H1 (cell line): ENCODE data around the gene UBE2D2. TPM values are rescaled to one million over a fixed set of nuclear protein-coding genes. Genes with fewer than 3 reads are reported as not detected.

Source experiments
- CTCF ChIA-PET: fragments of 300-600 bp; sonication (Branson Sonifier 250); formaldehyde crosslinking; loops from one replicate; lab custom pipeline; 2021; ENCODE audit not compliant: partially characterized antibody; lab: Charles Lee
- POLR2A ChIA-PET: fragments of 300-600 bp; sonication (Branson Sonifier 250); formaldehyde crosslinking; loops from one replicate; lab custom pipeline; 2021; ENCODE audit warnings: inconsistent platforms; ENCODE audit not compliant: partially characterized antibody; lab: Charles Lee
- DNase-seq, 2 experiments: peaks; one replicate each; pipeline versions ENCODE4 v3.0.0 to v3.0.0-alpha.2; 2010 to 2022; ENCODE audit warnings: low spot score in 2 of 2, low read depth in 1 of 2, mixed read lengths in 1 of 2
- FAIRE-seq: peaks from 2 replicates; lab custom pipeline; 2011; peaks lifted over from hg19 to GRCh38; lab: Jason Lieb, UNC
- H2AFZ ChIP-seq: 2 replicates; pipeline ENCODE4 v1.8.1; 2012; ENCODE audit warnings: low read length, inconsistent platforms
- H2AK5ac ChIP-seq: 2 replicates; pipeline ENCODE4 v1.6.1; 2013; ENCODE audit warnings: low read depth, low read length
- H2BK120ac ChIP-seq: replicated peaks from 2 replicates; pipeline ENCODE3; 2013; ENCODE audit warnings: low read depth, low read length, inconsistent platforms
- H2BK12ac ChIP-seq: 2 replicates; pipeline ENCODE4 v1.6.1; 2013; ENCODE audit warnings: low read depth, low read length
- H2BK15ac ChIP-seq: 2 replicates; pipeline ENCODE4 v1.6.1; 2013; ENCODE audit warnings: low read length
- H2BK20ac ChIP-seq: 2 replicates; pipeline ENCODE4 v1.6.1; 2013; ENCODE audit warnings: low read length
- H2BK5ac ChIP-seq: 2 replicates; pipeline ENCODE4 v1.6.1; 2013; ENCODE audit warnings: low read depth, low read length
- H3K14ac ChIP-seq: 2 replicates; pipeline ENCODE4 v1.6.1; 2013; ENCODE audit warnings: inconsistent platforms; ENCODE audit not compliant: insufficient read length
- H3K18ac ChIP-seq: 2 replicates; pipeline ENCODE4 v1.6.1; 2013; ENCODE audit warnings: low read length; ENCODE audit errors: extremely low read depth
- H3K23ac ChIP-seq: 2 replicates; pipeline ENCODE4 v1.6.1; 2013; ENCODE audit warnings: inconsistent platforms; ENCODE audit not compliant: insufficient read length
- H3K23me2 ChIP-seq: 2 replicates; pipeline ENCODE4 v1.6.1; 2013; ENCODE audit warnings: low read depth, low read length
- H3K27ac ChIP-seq: 2 replicates; pipeline ENCODE4 v1.6.1; 2011; ENCODE audit warnings: low read depth, low read length, inconsistent platforms
- H3K27me3 ChIP-seq, 4 experiments: replicated peaks in 1 of 4; 1 replicate in 1 of 4; 2 replicates in 3 of 4; pipeline versions ENCODE4 v1.6.1 to v1.8.1; 2011 to 2013; ENCODE audit warnings: low read length in 3 of 4, mild to moderate bottlenecking in 3 of 4, inconsistent platforms in 2 of 4, mixed read lengths in 2 of 4, moderate library complexity in 1 of 4; ENCODE audit not compliant: control insufficient read depth in 3 of 4, insufficient read depth in 3 of 4; ENCODE audit errors: extremely low read depth in 1 of 4
- H3K36me3 ChIP-seq, 4 experiments: 2 replicates each; pipeline versions ENCODE4 v1.6.1 to v1.8.1; 2011 to 2013; ENCODE audit warnings: mild to moderate bottlenecking in 4 of 4, low read length in 3 of 4, moderate library complexity in 2 of 4, control low read depth in 1 of 4, inconsistent platforms in 1 of 4; ENCODE audit not compliant: insufficient read depth in 4 of 4, control insufficient read depth in 2 of 4
- H3K4ac ChIP-seq: replicated peaks from 2 replicates; pipeline ENCODE3; 2013; ENCODE audit warnings: low read length, low read depth, mixed read lengths, inconsistent platforms; ENCODE audit not compliant: insufficient read length
- H3K4me1 ChIP-seq, 4 experiments: replicated peaks in 1 of 4; 1 replicate in 1 of 4; 2 replicates in 3 of 4; pipeline versions ENCODE4 v1.6.1 to v1.8.1; 2011 to 2013; ENCODE audit warnings: low read length in 3 of 4, inconsistent platforms in 2 of 4, mixed read lengths in 1 of 4; ENCODE audit not compliant: insufficient read depth in 4 of 4, control insufficient read depth in 3 of 4
- H3K4me2 ChIP-seq, 2 experiments: 2 replicates each; pipeline versions ENCODE4 v1.6.1 to v1.8.1; 2011 to 2013; ENCODE audit warnings: low read depth in 2 of 2, low read length in 2 of 2, control low read depth in 1 of 2, inconsistent platforms in 1 of 2, mild to moderate bottlenecking in 1 of 2; ENCODE audit not compliant: insufficient read depth in 1 of 2
- H3K4me3 ChIP-seq, 4 experiments: fragments of 200-600, 300-600 bp in 1 of 4; sonication (generic), shearing (Covaris generic), sonication (Bioruptor Twin) in 1 of 4; 2 replicates each; pipeline versions ENCODE4 v1.5.1 to v1.8.1; 2011 to 2016; ENCODE audit warnings: low read length in 4 of 4, low read depth in 3 of 4, control low read depth in 2 of 4, inconsistent platforms in 2 of 4, mild to moderate bottlenecking in 2 of 4, mixed read lengths in 1 of 4, moderate library complexity in 1 of 4; ENCODE audit not compliant: insufficient read depth in 2 of 4; ENCODE audit errors: extremely low read depth in 1 of 4
- H3K56ac ChIP-seq: replicated peaks from 2 replicates; pipeline ENCODE3; 2013; ENCODE audit warnings: low read depth, mild to moderate bottlenecking, mixed read lengths, low read length, inconsistent platforms; ENCODE audit not compliant: insufficient read length
- H3K79me1 ChIP-seq: 2 replicates; pipeline ENCODE4 v1.6.1; 2013; ENCODE audit warnings: low read depth, low read length, control low read depth
- H3K79me2 ChIP-seq, 2 experiments: 2 replicates each; pipeline versions ENCODE4 v1.6.1 to v1.8.1; 2012 to 2013; ENCODE audit warnings: low read length in 2 of 2, mild to moderate bottlenecking in 2 of 2, inconsistent platforms in 1 of 2; ENCODE audit not compliant: insufficient read depth in 2 of 2, control insufficient read depth in 1 of 2
- H3K9ac ChIP-seq, 4 experiments: replicated peaks in 1 of 4; 1 replicate in 1 of 4; 2 replicates in 3 of 4; pipeline versions ENCODE4 v1.6.1 to v1.8.1; 2011 to 2013; ENCODE audit warnings: low read depth in 3 of 4, low read length in 3 of 4, control low read depth in 2 of 4, mild to moderate bottlenecking in 2 of 4, moderate library complexity in 2 of 4, inconsistent platforms in 1 of 4; ENCODE audit errors: extremely low read depth in 1 of 4
- H3K9me3 ChIP-seq, 2 experiments: 2 replicates each; pipeline versions ENCODE4 v1.6.1 to v1.8.1; 2012 to 2013; ENCODE audit warnings: mild to moderate bottlenecking in 2 of 2, moderate library complexity in 2 of 2, control low read depth in 1 of 2, inconsistent platforms in 1 of 2, low read depth in 1 of 2, low read length in 1 of 2, mixed read lengths in 1 of 2; ENCODE audit not compliant: insufficient read depth in 2 of 2
- H4K20me1 ChIP-seq, 2 experiments: replicated peaks in 1 of 2; 2 replicates each; pipeline versions ENCODE3 to v1.8.1; 2011 to 2013; ENCODE audit warnings: inconsistent platforms in 2 of 2, low read length in 2 of 2, mild to moderate bottlenecking in 1 of 2; ENCODE audit not compliant: insufficient read depth in 2 of 2, control insufficient read depth in 1 of 2
- H4K5ac ChIP-seq: 2 replicates; pipeline ENCODE4 v1.6.1; 2013; ENCODE audit warnings: low read length, low read depth, mixed read lengths, inconsistent platforms; ENCODE audit not compliant: insufficient read length
- H4K8ac ChIP-seq: 2 replicates; pipeline ENCODE4 v1.8.0; 2013; ENCODE audit warnings: mild to moderate bottlenecking, moderate library complexity, low read length, inconsistent platforms; ENCODE audit not compliant: insufficient read depth; ENCODE audit errors: extremely low read depth
- H4K91ac ChIP-seq: replicated peaks from 2 replicates; pipeline ENCODE3; 2013; ENCODE audit warnings: low read length, mixed read lengths, inconsistent platforms; ENCODE audit not compliant: insufficient read length
- POLR2AphosphoS5 ChIP-seq: IDR thresholded peaks from 2 replicates; pipeline ENCODE4 v1.6.1; 2011; ENCODE audit warnings: low read depth, low read length
- RAD21 ChIP-seq, 2 experiments: IDR thresholded peaks in 1 of 2; conservative IDR thresholded peaks in 1 of 2; 2 replicates each; pipeline ENCODE4 v1.6.1; 2011; ENCODE audit warnings: low read depth in 2 of 2, low read length in 2 of 2, improper control_type of control experiment in 1 of 2, inconsistent platforms in 1 of 2, mild to moderate bottlenecking in 1 of 2, moderate library complexity in 1 of 2
- WGBS, 2 experiments: shearing (Covaris generic) in 1 of 2; methylation state at CpG; one replicate each; pipeline versions ENCODE4 v1.1.6 to v1.1.7; 2013 to 2015; ENCODE audit warnings: low lambda C conversion rate in 2 of 2, mixed read lengths in 2 of 2, inconsistent platforms in 1 of 2, low coverage in 1 of 2, missing lambda C conversion rate in 1 of 2; ENCODE audit not compliant: insufficient replicate concordance in 2 of 2, insufficient coverage in 1 of 2, insufficient read length in 1 of 2; ENCODE audit errors: extremely low coverage in 1 of 2, missing lambda C conversion rate in 1 of 2; 5-methylcytosine and 5-hydroxymethylcytosine counted together
- polyA plus RNA-seq, 7 experiments: library from polyadenylated mRNA; depleted of rRNA in 3 of 7; stranded (reverse) in 5 of 7; unstranded in 2 of 7; fragments of >200 nt in 5 of 7; fragments of 200-250 nt in 2 of 7; gene quantifications; 1 replicate in 5 of 7; 2 replicates in 1 of 7; 4 replicates in 1 of 7; pipeline versions ENCODE4 v1.2.1 to v1.2.3, GENCODE V29; 2011 to 2013; ENCODE audit warnings: missing spikeins in 2 of 7, mixed read lengths in 2 of 7
- total RNA-seq: library from RNA; stranded (reverse); fragmentation: NEBNext Ultra II Directional; extraction: Animal tissue kit (Norgen Biotek cat#: 25700); gene quantifications from 2 replicates; pipeline ENCODE4 v1.2.1, GENCODE V29; 2021

The UBE2D2 gene
- total and polyA plus RNA-seq, 2 of the 8 experiments (the other 6 are each of a cell fraction or from before 2014, with no cell fraction given): 66.9 to 203 TPM

DNA sequence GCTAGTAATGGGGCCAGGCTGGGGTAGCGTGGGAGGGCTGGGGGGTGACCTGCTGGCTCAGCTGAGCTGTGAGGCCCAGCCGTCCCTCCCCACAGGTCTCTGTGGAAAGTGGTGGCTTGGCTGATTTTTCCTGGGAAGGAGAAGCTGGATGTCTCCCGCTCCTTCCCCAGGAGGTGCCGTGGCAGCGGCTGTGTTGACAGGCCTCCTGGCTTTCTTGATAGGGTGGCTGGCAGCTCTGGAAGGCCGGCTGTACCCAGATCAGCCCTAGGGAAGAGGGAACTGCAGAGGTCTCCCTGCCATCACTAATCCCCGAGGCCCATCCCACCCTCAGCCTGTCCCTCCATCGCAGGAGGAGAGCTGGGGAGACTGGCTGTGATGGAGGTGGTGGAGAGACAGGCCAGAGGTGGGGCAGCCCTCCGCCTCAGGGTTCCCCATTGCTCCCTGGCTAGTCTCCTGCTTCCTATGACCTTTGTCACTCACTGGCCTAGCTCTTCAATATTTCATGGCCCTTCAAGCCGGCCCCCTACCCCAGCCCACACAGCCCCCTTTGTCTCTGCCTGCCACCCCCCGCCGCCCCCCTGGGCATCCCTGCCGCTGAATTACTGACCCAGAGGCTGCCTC lies 93.8 kb downstream of the UBE2D2 start:
- Histone ChIP-seq H4K8ac (no peak overlapping the region), H2AFZ (no peak overlapping the region), H4K20me1 (peaks cover 60 to 64% of the 10 kb centered on the region in 2 experiments), H2BK120ac (no peak overlapping the region), H3K23me2 (peaks cover 11% of the 10 kb centered on the region), H3K36me3 (no peaks in the 10 kb centered on the region), H3K4ac (no peak overlapping the region), H2BK12ac (0 out of 2 replicates have a peak overlapping the region, but pooled peaks have one; percentile 60), H3K4me3 (no peak overlapping the region; a peak in 1 of 8 replicates), H2AK5ac (no peak overlapping the region), H4K91ac (no peak overlapping the region), H3K9me3 (no peaks in the 10 kb centered on the region), H2BK15ac (no peak overlapping the region), H3K27ac (no peak overlapping the region), H3K9ac (no peak overlapping the region), H3K23ac (no peak overlapping the region), H3K14ac (no peak overlapping the region), H2BK20ac (no peak overlapping the region), H3K4me1 (peaks cover 28 to 75% (median 72%) of the 10 kb centered on the region in 4 experiments), H3K79me1 (peaks cover 51% of the 10 kb centered on the region), H3K56ac (no peak overlapping the region), H4K5ac (no peak overlapping the region), H3K4me2 (peak overlapping the region; percentile 7 to 12; a peak in 1 of 4 replicates), H3K18ac (peak overlapping the region; percentile 33; the same call in 1 of the 2 replicates), H3K27me3 (no peaks in the 10 kb centered on the region; a peak in 1 of 7 replicates), H3K79me2 (peaks cover 44 to 97% of the 10 kb centered on the region in 2 experiments), H2BK5ac (no peak overlapping the region)
- ChIA-PET POLR2A (interaction anchor here (0.7 to 14.7 kb wide), 12 partner anchors 9 to 89 kb away, joined by 3 to 212 read pairs (median 3); no protein-coding TSS in a partner anchor), CTCF (interaction anchor here (0.5 to 14.5 kb wide), 19 partner anchors 11 to 1296 kb away, joined by 3 to 224 read pairs (median 5); no protein-coding TSS in a partner anchor)
- no peak for FAIRE-seq
- 63% methylated on average over 7 of the region's 13 CpGs; no CpG with 5 or more reads in 1 of the 2 experiments for WGBS, 2 experiments
- TF ChIP-seq POLR2AphosphoS5 (no peak), RAD21 (IDR thresholded peaks at IDR 0.05 in 1 of 2, conservative IDR thresholded peaks at IDR 0.05 in 1 of 2; ENCODE audit: low read depth in 2 of 2, low read length in 2 of 2) (peak; percentile 17 to 31; a peak in 2 of 4 replicates)
- no peak for DNase-seq
